NCI-H1092 treated with DMSO at 0.1 percent for 48 hours (cell line): Measurements from ENCODE around the gene GALC.

Source experiments
- DNase-seq: peaks from one replicate; lab custom pipeline; 2025; lab: John Stamatoyannopoulos, UW

The GALC gene

GRCh38 chr14:87955501-87955900, 37.5 kb downstream of the GALC start:
- DNase-seq = no peak

GRCh38 chr14:87952307-87953094, 40.5 kb downstream of the GALC start:
- no peak for DNase-seq

- DNase-seq = peak; percentile 19
These were observed 47.9 kb downstream of the GALC start for GRCh38 chr14:87944987-87945604.

GRCh38 chr14:87940894-87941293, 52.1 kb downstream of the GALC start:
- DNase-seq = no peak

- DNase-seq = no peak
These were observed 52.6 kb downstream of the GALC start for GRCh38 chr14:87940382-87940781.

GRCh38 chr14:87935886-87936285, 57.1 kb downstream of the GALC start:
- peak; percentile 6 for DNase-seq

- DNase-seq = no peak
These were observed 57.7 kb downstream of the GALC start for GRCh38 chr14:87935081-87935828.

- DNase-seq = no peak
These were observed 58.8 kb downstream of the GALC start for GRCh38 chr14:87934185-87934584.

- DNase-seq = no peak
These were observed 76.1 kb downstream of the GALC start for GRCh38 chr14:87916886-87917275.

- no peak for DNase-seq
These were observed 76.7 kb downstream of the GALC start for GRCh38 chr14:87916103-87916885.

- DNase-seq = no peak
These were observed 84.4 kb downstream of the GALC start for GRCh38 chr14:87908550-87908949.

- no peak for DNase-seq
These were observed 91.3 kb downstream of the GALC start for GRCh38 chr14:87901652-87902051.

GRCh38 chr14:87901236-87901635, 91.7 kb downstream of the GALC start:
- DNase-seq = no peak

- no peak for DNase-seq
These were observed 93.8 kb downstream of the GALC start for GRCh38 chr14:87899228-87899627.

GRCh38 chr14:87898301-87898700, 94.7 kb downstream of the GALC start:
- DNase-seq = no peak

- peak; percentile 56 for DNase-seq
These were observed 96.3 kb downstream of the GALC start for GRCh38 chr14:87896393-87897380.

- no peak for DNase-seq
These were observed 98.1 kb downstream of the GALC start for GRCh38 chr14:87894920-87895319.

GRCh38 chr14:87892763-87893162, 100.2 kb downstream of the GALC start:
- no peak for DNase-seq

- DNase-seq = peak; percentile 5
These were observed 104.6 kb downstream of the GALC start for GRCh38 chr14:87888136-87888999.

- DNase-seq = no peak
These were observed 109.2 kb downstream of the GALC start for GRCh38 chr14:87883750-87884149.
